RPMI7951 (cell line): ENCODE measurements around the gene PPFIA2. TPM values are rescaled to one million over a fixed set of nuclear protein-coding genes. Genes with fewer than 3 reads are reported as not detected.
A peak's percentile ranks its signal among the peaks of the same experiment; 100 is the strongest.

ENCODE experiments used
- DNase-seq: peaks from one replicate; pipeline ENCODE4 v3.0.0-alpha.2; 2012; ENCODE audit warnings: low read depth
- total RNA-seq: library from RNA; depleted of rRNA; stranded (reverse); fragments of >200 nt; shearing (Covaris generic); gene quantifications from 2 replicates; pipeline ENCODE4 v1.2.3, GENCODE V29; 2014; rRNA removed

PPFIA2 gene
- total RNA-seq: 0.20 TPM in 1 of 2 replicates, not detected in the other

DNA sequence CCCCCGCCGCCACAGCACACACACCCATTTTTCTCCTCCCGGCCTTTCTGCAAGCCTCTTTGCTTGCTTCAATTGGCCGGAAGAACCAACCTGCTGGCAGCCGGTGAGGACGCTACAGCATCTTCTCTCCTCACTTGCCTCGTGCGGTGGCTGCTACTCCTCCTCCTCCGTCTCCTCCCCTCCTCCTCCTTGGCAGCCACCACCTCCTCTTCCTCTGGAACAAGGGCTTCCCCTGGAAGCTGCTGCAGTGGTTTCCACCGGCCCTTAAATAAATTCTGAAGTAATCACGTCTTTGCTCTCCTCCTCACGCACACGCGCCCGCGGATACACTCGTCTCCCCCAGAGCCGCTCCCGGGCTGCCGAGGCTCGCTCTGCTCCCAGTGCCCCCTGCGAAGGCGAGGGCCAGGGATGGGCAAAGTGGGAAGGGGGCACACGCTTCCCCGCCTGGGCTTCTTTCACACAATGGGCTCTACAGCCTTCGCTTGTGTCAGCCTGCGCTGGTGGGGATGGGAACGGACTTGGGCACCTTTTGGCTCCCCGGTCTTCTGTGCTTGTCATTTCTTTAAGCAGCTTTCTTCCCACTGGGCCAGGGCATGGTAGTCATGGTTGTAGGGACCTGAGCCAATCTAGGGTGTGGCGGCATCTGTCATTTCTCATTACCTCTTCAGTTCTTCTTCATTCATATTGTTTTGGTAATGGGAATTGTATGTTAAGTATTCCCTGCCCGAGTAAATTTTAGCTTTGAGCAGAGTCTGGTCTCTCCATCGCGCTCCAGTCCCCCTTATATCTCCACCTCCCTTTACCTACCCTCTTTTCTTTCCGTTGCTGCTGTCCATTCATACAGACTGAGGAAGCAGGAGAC, at the start of gene PPFIA2:
PPFIA2 (minus strand) TSS at position 161 of the 862 bp plus-strand sequence.
- DNase-seq: peak; percentile 10

DNA sequence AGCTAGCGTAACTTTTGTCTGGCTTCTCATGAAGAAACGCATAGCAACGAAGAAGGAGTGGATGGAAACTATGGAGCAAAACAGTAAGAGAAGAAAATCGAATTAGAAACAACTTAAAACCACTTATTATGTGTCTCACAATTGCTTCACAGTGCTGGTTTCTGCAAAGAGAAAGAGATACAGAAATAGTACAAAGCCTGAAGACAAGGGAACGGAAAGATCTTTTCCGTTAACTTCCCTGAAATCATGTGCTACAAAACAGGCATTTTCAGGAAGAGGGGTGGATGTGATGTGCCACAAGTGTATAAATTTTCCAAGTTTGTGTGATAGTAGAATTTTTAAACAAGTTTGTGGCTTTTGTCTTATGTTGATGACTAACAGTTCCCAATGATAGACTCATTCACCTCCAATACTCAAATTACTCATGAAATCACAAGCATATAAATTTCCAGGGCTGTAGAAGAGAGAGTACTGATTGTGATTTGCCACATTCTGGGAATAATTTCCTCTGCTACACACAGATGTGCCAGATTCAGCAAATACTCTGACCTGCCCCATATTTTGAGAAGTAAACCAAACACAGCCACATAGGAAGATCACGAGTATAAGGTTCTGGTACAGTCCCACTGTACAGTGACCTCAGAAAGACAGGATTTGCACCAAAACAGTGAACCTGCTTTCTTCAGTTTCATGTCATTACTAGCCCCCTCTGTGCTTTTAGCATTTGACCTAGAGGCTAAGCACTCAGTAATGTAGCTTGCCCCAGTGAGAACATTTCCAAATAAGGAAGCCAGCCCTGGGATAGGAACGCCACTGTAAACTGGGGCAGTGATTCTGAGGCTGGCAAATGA, 41.4 kb upstream of the PPFIA2 start:
- peak; percentile 39 for DNase-seq

DNA sequence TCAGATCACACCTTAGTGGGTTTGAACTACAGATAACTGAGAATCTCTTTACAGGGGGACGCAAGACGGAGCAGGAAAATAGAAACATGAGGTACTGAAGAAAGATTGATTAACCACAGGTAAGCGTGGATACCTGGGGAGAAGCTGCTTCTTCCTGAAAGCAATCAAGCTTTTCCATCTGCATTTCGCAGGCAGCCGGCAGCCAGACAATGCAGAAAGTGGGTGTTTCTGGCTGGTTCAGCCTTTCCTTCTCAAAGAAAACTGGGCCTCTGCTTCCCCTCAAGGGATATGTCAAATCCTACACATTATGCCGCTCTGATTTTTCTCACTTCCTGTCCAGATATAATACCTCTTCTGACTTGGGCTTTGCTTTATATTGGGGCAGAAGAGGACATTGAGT, 39.1 kb upstream of the PPFIA2 start:
- no peak for DNase-seq

DNA sequence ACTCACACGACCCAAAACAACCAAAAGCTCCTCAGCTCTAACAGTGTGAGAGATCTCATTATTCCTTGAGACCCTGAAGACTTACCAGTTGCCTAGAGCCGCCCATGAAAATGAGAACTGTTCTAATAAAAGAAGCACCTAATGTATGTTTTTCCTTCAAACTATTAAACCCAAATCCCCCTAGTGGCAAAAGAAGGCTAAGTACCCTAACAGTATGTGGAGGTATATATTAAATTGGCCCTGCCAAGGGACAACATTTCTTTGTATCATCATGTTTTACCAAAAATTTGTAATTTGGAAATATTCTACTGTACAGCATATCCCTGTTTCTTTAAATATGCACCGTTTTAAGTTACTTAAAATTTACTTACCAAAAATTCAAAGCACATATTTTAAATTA, 38.0 kb upstream of the PPFIA2 start:
- no peak for DNase-seq

DNA sequence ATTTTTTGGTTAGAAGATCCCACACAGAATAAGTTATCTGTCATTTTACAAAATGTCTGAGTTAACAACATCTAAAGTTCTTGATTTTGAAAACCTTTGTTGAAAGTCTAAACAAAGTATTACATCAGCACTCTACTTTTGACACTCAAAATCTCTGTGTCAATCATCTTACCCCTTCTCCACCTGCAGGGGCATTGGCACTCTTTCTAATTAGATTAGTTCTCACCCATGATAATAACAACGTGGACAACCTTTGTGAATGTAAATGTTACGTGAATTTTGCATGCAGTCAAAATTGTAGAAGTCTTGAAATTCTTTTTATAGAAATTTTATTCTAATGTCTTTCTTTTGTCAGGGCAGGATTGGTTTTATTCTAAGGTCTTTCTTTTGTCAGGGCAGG, 33.5 kb upstream of the PPFIA2 start:
- DNase-seq: no peak

DNA sequence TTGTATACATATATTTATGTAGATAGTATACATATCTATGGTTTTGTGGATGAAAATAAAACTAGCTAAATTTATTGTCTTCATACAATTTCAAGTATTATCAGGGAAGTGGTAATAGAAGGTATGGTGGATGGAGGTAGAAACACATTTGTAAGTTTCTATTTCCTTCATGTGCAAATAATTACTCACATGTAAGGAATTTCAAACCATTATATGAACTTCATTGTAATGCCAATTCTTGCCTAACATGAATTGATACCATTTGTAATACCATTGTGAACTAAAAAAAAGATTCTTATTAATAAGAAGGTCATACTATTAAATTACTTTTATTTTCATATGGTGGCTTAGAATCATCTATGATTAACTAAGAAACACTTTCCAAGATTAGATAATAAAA, 20.1 kb upstream of the PPFIA2 start:
- DNase-seq: no peak

DNA sequence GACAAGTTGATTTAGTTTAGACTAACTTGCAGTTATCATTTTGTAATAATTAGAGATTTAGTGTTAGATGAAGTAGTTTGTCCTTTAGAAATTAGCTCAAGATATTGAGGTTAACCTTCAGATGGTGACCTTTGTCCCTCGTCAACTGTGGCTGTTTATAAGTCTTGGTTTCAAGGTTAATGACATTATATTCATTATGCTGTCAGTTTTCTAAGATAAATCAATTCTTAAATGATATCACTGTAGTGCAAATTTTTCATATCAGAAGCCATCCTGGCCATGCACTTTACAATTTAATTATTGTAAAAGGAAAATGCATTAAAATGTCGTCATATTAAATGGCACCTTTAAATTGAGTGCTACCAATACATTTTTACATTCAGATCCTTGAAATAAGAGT, 19.6 kb upstream of the PPFIA2 start:
- no peak for DNase-seq

DNA sequence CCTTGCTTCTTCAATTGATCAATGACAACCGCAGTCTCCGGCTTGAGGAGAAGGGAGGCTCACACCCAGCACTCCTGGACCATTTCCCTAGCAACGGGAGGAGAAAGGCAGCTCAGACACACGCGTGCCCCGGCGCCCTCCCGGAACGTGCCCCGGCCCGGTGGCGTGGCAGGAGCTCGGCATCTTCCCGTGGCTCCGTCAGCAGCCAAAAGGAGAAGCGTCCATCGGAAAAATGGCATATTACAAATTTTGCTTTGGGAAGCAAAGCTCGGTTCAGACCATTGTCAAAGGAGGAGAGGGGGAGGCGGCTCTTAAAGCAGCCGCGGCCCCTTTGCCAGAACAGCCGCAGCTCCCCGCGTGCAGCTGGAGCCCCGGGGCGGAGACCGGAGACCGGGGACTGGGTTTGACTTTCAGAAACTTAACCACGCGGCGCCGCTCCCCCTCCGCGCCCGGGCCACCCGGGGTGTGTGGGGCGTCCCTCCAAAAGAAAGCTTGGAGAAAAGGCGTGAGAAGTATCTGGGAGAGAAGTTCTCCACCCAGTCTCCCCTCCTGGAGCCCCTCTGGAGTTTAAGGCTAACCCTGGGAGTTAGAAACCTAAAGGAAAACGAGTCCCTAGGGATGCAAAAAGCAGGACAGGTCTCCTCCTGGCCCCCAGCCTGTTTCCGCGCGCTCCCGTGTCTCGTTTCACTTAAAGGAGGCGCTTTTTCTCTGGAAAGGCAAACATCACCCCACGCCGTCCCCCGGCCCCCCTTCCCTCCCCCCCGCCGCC, 545 bp downstream of the PPFIA2 start:
- peak; percentile 9 for DNase-seq

DNA sequence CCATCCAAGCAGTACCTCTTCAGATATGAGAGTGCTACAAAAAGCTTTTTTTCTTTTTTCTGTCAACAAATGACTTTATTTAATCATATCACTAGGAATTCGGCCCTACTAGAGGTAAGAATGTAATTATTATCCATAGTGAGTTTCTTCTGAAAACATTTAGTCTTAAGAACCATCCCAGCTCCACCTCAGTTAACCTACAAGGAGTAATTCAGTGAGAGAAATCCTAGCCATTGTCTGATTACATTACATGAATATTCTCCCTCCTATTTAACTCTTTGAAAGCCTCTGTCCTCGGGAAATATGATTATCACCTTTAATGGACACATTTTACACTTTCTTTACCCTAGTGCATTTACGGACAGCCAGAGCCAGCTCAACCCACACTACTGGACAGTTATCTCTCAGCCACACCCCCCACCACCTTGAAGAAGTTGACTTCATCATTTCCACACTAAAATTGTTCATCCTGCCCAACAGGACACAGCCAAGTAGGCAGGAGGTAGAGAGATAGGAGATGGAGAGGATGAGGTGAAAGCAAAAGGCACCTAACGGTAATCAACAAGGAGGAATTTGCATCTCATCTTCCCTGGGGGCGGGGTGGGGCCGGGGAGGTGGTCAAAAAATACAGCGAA, 1.3 kb downstream of the PPFIA2 start:
- no peak for DNase-seq

DNA sequence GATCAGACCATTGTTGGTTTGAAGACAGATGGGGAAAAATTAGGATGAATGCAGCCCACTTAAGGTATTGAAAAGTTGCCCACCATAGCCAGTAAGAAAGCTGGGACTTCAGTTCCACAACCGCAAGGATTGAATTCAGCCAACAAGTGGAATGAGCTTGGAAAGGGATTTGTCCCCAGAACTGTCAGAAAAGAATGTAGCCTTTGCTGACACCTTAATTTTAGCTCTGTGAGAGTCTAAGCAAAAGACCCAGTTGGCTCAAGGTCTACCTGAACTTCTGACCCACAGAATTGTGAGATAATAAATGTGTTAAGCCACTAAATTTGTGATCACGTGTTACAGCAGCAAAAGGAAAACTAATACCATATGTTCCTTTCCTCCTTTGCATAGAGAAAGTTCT, 29.4 kb downstream of the PPFIA2 start:
- DNase-seq: no peak

DNA sequence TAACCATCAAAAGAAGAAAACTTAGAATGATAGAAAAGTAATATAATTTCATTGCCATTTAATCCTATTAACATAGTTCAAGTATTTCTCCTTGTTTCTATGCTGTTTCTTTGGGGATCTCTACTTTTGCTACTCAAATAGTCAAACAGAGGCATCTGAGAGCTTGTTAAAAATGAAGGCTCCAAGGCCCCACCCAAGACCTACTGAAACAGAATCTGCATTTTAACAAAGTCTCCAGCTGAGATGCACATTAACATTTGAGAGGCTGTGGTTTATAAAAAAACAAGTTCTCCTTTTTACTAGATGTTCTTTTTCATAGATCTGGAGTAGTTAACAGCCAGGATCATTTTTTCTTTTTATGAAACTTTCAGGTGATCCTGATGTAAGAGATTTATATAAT, 31.8 kb downstream of the PPFIA2 start:
- no peak for DNase-seq

DNA sequence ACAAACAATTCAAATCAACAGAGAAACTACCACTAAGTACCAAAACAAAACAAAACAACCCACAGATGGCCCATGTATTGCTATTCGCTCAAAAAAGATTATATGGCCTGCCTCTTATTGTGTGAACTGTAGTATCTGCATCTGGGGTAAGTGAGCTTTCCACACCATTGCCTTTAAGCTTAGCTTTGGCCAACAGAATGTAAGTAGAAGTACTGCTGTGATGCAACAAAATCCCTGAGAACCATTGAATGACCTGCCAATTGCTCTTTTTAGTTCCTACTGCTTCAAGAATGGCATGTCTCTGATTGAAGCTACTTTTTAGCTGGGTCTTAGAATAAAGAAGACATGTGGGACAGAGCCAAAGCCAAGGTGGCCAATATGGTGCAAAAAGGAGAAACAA, 32.5 kb downstream of the PPFIA2 start:
- DNase-seq: no peak

DNA sequence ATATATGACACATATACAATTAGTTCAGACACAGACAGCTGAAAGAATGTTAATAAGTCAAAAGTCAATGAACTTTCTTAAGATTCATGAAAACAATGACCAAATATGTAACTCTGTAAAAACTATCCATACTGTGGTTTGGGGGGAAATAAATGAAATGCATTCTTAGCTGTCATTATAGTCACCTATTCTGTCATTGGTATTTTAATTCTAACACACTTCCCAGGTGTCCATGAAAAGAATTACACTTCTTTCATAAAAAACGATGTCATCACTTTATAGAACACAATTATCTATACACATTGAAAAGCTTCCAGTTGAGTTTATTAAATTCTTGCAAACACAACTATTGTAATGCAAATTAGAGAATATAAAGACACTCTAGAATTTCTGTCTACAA, 35.8 kb downstream of the PPFIA2 start:
- no peak for DNase-seq

DNA sequence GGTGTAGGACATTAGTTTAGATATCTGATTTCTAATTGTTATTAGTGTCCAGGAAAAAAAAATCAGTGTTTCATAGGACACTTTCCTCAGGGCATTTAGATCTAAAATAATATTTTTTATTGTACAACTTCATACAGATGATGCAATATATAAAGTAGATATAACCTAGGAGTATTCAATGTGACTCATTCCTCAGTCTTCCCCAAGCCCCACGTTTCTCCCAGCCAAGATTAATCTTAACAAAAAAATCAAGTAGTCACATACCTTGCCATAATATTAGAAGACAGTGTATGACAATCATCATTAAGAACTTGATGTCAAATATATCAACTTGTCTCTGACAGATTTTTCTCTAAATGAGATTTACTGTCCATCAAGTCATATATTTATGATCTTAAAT, 37.1 kb downstream of the PPFIA2 start:
- no peak for DNase-seq

DNA sequence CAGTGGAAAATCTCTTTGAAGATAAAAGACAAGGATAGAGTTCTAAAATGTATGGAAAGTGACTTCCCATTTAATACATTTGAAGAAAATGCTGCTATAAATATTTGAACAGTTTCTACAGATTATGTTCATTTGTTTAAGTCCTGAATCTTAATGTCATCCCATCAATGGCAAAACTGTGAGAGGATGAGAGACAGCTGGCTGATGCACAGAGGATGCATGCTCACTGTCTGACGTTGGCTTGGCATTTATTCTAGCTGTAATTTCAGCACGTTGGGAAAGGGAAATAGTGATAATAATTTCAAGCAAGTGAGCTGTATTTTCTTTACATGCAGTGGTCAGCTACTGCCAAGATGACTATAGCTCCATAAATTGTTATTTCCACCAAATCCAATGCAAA, 40.5 kb downstream of the PPFIA2 start:
- no peak for DNase-seq

DNA sequence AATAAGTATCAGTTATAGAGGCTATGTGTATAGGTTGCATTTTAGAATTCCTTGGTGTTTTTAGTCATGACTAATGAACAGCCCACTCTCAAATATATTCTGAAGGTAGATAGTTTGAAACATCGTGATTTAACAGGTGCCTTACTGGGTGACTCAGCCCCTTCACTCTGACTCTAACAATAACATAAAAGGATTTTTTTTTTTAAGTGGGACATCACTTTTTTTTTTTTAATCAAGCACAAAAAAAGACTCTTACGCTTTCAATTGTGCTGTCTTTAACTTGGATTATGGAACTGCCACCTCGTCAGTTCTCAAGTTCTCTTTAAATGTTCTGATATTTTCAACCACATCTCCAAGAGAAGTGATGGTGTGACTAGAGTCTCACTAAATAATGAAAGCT, 46.6 kb downstream of the PPFIA2 start:
- DNase-seq: no peak

DNA sequence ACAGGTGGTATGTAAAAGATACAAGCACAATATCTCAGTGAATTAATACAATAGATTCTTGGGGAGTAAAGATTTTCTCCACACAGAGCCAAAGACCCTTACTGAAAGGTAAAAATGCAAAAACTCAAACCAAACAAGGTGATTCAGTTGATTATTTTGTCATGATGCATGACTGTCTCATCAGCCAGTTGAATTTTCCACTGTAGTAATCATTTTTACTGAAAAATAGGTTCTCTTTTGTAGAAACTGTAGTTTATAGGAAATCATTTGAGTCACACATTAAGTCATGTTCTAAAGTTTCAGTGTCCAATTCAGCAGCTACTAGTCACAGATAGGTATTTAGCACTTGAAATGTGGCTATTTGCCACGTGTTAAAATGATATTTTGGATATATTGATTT, 53.6 kb downstream of the PPFIA2 start:
- DNase-seq: no peak

DNA sequence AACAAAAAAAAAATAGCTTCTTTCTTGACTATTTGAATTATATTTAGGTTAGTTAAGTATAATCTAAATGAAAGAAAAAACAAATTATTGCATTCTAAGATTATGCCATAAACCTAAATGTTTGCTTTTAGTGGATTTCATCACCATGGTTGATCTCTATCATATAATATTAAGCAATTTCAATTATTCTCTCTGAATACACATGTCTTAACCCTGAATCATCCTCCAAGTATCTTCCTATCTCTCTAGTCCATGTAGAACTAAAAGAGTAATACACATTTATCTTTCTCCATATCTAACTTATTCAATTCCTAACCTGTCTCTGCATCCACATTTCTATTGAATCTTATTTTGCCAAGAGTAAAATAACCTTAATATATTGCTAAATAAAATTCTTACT, 59.6 kb downstream of the PPFIA2 start:
- DNase-seq: no peak

DNA sequence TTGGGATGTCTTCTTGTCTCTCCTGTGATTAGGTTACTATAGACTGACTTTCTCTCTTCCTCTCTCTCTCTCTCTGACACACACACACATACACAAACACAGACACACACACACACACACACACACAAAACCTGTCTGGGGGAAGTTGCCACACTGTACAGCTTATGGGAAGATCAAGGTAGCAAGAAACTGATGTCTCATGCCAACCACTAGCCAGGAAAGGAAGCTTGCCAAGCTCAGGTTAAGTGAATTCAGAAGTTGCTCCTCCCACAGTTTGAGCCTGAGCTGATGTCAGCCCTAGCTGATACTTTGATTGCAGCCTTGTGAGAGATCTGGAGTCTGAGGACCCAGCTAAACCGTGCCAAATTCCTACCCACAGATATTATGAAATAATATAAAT, 67.1 kb downstream of the PPFIA2 start:
- no peak for DNase-seq

DNA sequence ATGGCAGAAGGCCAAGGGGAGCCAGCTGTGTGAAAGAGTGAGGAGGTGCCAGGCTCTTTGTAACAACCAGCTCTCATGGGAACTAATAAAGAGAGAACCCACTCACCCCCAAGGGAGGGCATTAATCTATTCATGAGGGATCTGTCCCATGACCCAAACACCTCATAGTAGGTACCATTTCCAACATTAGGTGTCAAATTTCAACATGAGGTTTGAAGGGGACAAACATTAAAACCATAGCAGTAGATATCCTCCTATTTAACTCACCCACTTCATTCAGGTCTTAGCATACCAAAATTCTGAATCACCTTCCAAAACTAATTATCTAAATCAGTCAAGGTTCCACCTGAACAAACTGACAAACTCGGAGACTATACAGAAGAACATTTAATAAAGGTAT, 75.3 kb downstream of the PPFIA2 start:
- no peak for DNase-seq

DNA sequence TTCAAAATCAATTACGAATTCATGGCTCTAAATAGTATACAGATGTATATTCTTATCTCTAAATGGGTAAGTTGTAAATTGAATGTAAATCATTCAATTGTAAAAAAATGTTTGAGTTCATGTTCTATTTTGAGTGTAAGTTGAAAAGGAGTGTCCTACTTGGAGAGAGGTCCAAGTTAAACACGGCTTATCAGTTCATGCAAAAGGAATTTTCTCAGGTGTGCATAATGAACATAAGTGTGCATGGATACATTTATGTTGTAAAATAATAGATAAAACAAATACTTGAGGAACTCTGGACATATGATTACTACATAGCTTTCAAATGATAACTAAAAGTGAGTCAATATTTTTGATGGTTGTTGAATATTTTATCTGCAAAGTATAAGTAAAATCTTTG, 79.5 kb downstream of the PPFIA2 start:
- no peak for DNase-seq

DNA sequence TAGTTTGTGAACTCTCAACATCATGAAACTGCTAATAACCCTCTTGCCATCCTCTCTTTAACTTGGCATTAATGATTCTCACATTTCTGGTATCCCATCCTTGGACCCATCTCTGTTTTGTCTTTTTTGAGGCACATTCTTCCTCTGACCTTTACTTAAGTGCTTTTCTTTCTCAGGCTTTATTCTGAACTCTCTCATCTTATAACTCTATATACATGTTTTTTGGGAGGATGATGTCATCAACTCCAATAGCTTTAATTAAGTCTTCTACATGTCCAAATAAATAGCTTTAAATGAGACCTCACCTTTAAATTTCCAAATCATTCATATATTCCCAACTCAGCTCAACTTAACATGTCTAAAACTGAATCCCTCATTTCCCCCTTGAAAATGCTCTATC, 88.4 kb downstream of the PPFIA2 start:
- no peak for DNase-seq
